Memory B cell (primary cell): ENCODE results near the gene FKBP7.

Experiments
- ATAC-seq: fragments of 150-1000 bp; cut with Tn5 transposase; 2 replicates; pipeline ENCODE4 v1.10.0; 2021; ENCODE audit warnings: low read depth, mild to moderate bottlenecking, moderate library complexity
- DNase-seq, 2 donors: peaks; one replicate each; pipeline ENCODE4 v3.0.0; 2022; ENCODE audit warnings: low spot score in 2 of 2
- H3K27ac Mint-ChIP-seq: one replicate; pipeline ENCODE4 v1.8.0; 2022; ENCODE audit warnings: mild to moderate bottlenecking, moderate library complexity, mixed read lengths
- H3K27me3 Mint-ChIP-seq: one replicate; pipeline ENCODE4 v1.8.0; 2022; ENCODE audit warnings: mixed read lengths
- H3K36me3 Mint-ChIP-seq: one replicate; pipeline ENCODE4 v1.8.0; 2022; ENCODE audit warnings: mild to moderate bottlenecking, mixed read lengths
- H3K4me1 Mint-ChIP-seq: one replicate; pipeline ENCODE4 v1.8.0; 2022; ENCODE audit warnings: mixed read lengths
- H3K4me3 Mint-ChIP-seq: one replicate; pipeline ENCODE4 v1.8.0; 2022; ENCODE audit warnings: mild to moderate bottlenecking, moderate library complexity, mixed read lengths
- H3K9me3 Mint-ChIP-seq: one replicate; pipeline ENCODE4 v1.8.0; 2022; ENCODE audit warnings: mixed read lengths

FKBP7 gene

DNA sequence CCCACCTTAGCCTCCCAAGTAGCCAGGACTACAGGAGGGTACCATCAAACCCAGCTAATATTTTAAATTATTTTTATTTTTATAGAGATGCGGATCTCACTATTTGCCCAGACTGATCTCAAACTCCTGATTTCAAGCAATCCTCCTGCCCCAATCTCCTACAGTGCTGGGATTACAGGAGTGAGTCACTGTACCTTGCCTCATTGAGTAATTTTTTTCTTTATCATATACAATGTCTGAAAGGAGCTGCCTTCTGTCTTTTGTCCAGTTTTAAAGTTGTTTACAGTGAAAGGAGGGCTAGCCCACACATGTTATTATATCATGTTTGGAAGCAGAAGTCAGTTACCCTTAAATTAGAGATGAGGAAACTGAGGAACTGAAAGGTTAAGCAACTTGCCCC, 60.0 kb downstream of the FKBP7 start:
- Mint-ChIP-seq H3K36me3 (no peaks in the 10 kb centered on the region), H3K4me1 (peaks cover 11% of the 10 kb centered on the region), H3K9me3 (no peaks in the 10 kb centered on the region), H3K27me3 (no peaks in the 10 kb centered on the region), H3K27ac (no peak overlapping the region), H3K4me3 (no peak overlapping the region)
- no peak for DNase-seq
- no peak for ATAC-seq

- H3K27me3 Mint-ChIP-seq, result no peaks in the 10 kb centered on the region
- ATAC-seq, result no peak
- no peaks in the 10 kb centered on the region for H3K9me3 Mint-ChIP-seq
- no peak for DNase-seq
- H3K27ac Mint-ChIP-seq, result no peak overlapping the region
- no peak overlapping the region for H3K4me3 Mint-ChIP-seq
- no peaks in the 10 kb centered on the region for H3K36me3 Mint-ChIP-seq
- peaks cover 14% of the 10 kb centered on the region for H3K4me1 Mint-ChIP-seq
Observed at GRCh38 chr2:178417916-178418315, 60.5 kb downstream of the FKBP7 start.

DNA sequence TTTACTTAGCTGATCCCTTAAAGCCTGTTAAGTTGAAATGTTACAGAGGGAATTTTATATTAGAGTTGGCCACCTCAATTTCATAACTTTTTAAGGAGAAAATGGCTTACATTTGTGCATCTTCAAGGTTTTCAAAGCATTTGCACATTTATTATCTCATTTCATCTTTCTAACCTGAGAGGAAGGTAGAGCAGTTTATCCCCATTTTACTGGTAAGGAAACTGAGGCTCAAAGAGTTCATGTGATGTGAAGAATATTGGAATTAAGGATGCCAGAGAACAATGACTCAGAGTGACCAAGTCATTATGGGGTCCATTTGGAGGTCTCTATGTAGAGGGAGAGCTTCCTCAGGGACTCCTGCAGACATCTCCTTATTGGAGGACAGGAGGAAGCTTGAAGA, 62.4 kb downstream of the FKBP7 start:
- Mint-ChIP-seq H3K36me3 (no peaks in the 10 kb centered on the region), H3K4me3 (no peak overlapping the region), H3K27me3 (no peaks in the 10 kb centered on the region), H3K4me1 (peaks cover 14% of the 10 kb centered on the region), H3K27ac (no peak overlapping the region), H3K9me3 (no peaks in the 10 kb centered on the region)
- no peak for ATAC-seq
- no peak for DNase-seq

GRCh38 chr2:178414266-178415247, 63.8 kb downstream of the FKBP7 start:
- H3K36me3 Mint-ChIP-seq, result no peaks in the 10 kb centered on the region
- H3K27me3 Mint-ChIP-seq, result no peaks in the 10 kb centered on the region
- no peaks in the 10 kb centered on the region for H3K9me3 Mint-ChIP-seq
- peak; percentile 63 for ATAC-seq
- peak; percentile 67 for DNase-seq
- H3K27ac Mint-ChIP-seq, result peak overlapping the region; percentile 95
- peak overlapping the region; percentile 94 for H3K4me3 Mint-ChIP-seq
- peaks cover 14% of the 10 kb centered on the region for H3K4me1 Mint-ChIP-seq
